ENCODE results near the gene CHD1L.
"Not testable (repeated sequence)": the region's sequence is repeated elsewhere in the genome, so short reads cannot be mapped to it uniquely, and the experiment has no call there.

Gene CHD1L

GRCh38 chr1:147235822-147236221 is 6.7 kb upstream of the CHD1L start:
- DNase-seq, result no peak

- DNase-seq, result no peak
Measured at GRCh38 chr1:147236448-147236847, 6.0 kb upstream of the CHD1L start.

- no peak for DNase-seq
Measured at GRCh38 chr1:147236959-147237791, 5.3 kb upstream of the CHD1L start.

- DNase-seq, result no peak
Measured at GRCh38 chr1:147238053-147238902, 4.2 kb upstream of the CHD1L start.

- no peak for DNase-seq
Measured at GRCh38 chr1:147238925-147239820, 3.3 kb upstream of the CHD1L start.

- DNase-seq, result not testable (repeated sequence)
Measured at GRCh38 chr1:147240131-147240721, 2.3 kb upstream of the CHD1L start.

- no peak for DNase-seq
Measured at GRCh38 chr1:147241934-147242448, 493 bp upstream of the CHD1L start.

GRCh38 chr1:147243228-147243685 is 773 bp downstream of the CHD1L start:
- DNase-seq, result no peak

- DNase-seq, result no peak
Measured at GRCh38 chr1:147243841-147244240, 1.4 kb downstream of the CHD1L start.

- DNase-seq, result no peak
Measured at GRCh38 chr1:147245129-147245528, 2.6 kb downstream of the CHD1L start.

- DNase-seq, result no peak
Measured at GRCh38 chr1:147245586-147246021, 3.1 kb downstream of the CHD1L start.

- no peak for DNase-seq
Measured at GRCh38 chr1:147246044-147246690, 3.7 kb downstream of the CHD1L start.

- DNase-seq, result no peak
Measured at GRCh38 chr1:147246910-147247655, 4.6 kb downstream of the CHD1L start.

GRCh38 chr1:147247656-147248238 is 5.3 kb downstream of the CHD1L start:
- DNase-seq, result no peak

GRCh38 chr1:147252540-147252939 is 10.1 kb downstream of the CHD1L start:
- DNase-seq, result no peak

GRCh38 chr1:147260956-147261355 is 18.5 kb downstream of the CHD1L start:
- DNase-seq, result no peak

- DNase-seq, result no peak
Measured at GRCh38 chr1:147264158-147264768, 21.8 kb downstream of the CHD1L start.

- no peak for DNase-seq
Measured at GRCh38 chr1:147266381-147266780, 23.9 kb downstream of the CHD1L start.

- no peak for DNase-seq
Measured at GRCh38 chr1:147267711-147268110, 25.2 kb downstream of the CHD1L start.

GRCh38 chr1:147270721-147271120 is 28.2 kb downstream of the CHD1L start:
- no peak for DNase-seq

Measured in NCI-H2081 treated with DMSO at 0.1 percent for 48 hours (cell line).